Measurements from ENCODE around the gene VWA1.
"Not testable (repeated sequence)": the region's sequence is repeated elsewhere in the genome, so short reads cannot be mapped to it uniquely, and the experiment has no call there.

The VWA1 gene

DNA sequence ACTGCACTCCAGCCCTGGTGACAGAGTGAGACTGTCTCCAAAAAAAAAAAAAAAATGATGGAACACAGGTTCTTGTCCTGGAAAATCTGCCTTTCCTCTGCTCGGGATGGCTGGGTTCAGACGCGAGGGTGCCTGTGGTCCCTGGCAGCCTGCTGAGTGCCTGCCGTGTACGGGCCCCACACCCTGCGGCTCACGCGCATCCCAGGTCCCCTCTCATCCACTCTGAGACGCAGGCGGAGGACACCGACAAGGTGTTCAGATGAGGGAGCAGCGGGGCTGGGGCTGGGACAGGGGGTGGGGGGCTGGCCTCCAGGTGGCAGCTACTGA lies 10.1 kb upstream of the VWA1 start:
- DNase-seq = no peak

GRCh38 chr1:1425753-1426495 lies 9.6 kb upstream of the VWA1 start:
- DNase-seq = no peak

DNA sequence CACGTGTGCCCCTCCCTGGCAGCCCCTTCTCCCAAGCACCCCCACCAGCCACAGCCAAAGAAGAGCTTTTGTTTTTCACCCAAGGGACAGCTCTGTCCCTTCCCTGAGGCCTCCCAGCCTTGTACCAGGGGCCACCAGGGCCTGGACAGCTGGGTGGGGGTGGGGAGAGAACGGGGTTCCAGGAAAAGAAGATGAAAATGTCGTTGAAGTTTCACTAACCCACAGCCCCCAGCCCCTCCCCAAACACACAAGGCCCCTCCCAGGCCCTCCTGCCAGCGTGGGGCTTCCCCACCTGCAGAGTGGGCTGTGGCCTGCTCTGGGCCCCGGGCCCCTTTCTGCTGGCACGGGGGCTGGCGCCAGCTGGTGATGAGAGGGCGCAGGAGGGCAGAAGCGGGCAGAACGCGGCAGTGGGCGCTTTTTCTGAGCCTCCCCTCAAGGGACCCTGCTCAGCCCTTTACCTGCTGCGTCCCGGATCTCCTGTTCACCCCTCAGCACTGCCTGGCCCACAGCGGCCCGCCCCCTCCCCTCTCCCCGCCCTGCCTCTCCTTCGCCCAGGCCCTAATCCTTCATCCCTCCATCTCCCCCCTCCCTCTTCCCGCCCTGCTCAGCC lies 8.9 kb upstream of the VWA1 start:
- no peak for DNase-seq

- no peak for DNase-seq
Observed at GRCh38 chr1:1427106-1427819, 8.2 kb upstream of the VWA1 start.

GRCh38 chr1:1427820-1428148 lies 7.7 kb upstream of the VWA1 start:
- no peak for DNase-seq

GRCh38 chr1:1428174-1428573 lies 7.3 kb upstream of the VWA1 start:
- no peak for DNase-seq

DNA sequence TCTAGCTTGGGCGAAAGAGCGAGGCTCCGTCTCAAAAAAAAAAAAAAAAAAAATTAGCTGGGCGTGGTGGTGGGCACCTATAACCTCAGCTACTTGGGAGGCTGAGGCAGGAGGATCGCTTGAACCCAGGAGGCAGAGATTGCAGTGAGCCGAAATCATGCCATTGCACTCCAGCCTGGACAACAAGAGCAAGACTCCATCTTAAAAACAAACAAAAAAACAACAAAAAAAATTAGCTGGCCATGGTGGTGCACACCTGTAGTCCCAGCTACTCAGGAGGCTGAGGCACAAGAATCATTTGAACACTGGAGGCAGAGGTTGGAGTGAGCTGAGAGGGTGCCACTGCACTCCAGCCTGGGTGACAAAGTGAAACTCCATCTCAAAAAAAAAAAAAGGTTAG lies 6.5 kb upstream of the VWA1 start:
- not testable (repeated sequence) for DNase-seq

- DNase-seq = no peak
Observed at GRCh38 chr1:1429671-1430073, 5.8 kb upstream of the VWA1 start.

- peak; percentile 75 for DNase-seq
Observed at GRCh38 chr1:1430114-1430982, 5.1 kb upstream of the VWA1 start.

DNA sequence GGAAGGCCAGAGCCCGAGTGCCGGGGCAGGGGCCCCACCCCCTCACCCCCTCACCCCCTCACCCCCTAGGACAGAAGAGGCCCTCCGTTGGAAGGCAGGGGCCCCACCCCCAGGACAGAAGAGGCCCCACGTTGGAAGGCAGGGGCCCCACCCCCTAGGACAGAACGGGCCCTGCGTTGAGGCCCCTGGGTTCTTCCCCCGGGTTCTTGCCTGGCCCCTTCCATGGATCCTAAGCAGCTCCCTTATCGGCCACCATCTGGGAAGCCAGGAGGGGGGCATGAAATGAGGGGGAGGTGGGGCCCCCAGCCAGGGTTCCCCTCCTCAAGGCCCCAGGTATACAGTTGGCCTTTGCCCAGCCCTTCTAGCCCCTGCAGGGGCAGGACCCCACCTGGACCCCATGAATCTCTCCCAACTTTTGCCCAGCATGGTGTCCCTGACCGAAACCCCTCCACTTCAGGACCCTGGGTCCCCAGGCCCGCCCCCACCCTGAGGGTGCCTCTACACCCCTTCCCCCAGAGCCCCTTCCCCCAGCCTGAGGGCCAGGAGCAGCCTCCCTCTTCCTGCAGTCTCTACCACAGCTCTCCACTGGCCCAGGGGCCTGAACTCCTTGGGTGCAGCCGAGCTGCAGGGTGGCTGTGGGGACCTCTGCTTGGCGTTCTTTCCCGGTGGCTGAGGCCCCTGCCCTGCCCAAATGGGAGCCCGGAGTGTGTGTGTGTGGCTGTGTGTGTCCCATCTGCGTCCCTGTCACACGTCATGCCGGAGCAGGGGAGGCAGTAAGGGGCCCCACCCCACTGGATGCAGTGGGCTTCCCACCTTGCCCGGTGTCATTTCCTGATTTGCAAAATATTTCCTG lies 4.3 kb upstream of the VWA1 start:
- DNase-seq = no peak

DNA sequence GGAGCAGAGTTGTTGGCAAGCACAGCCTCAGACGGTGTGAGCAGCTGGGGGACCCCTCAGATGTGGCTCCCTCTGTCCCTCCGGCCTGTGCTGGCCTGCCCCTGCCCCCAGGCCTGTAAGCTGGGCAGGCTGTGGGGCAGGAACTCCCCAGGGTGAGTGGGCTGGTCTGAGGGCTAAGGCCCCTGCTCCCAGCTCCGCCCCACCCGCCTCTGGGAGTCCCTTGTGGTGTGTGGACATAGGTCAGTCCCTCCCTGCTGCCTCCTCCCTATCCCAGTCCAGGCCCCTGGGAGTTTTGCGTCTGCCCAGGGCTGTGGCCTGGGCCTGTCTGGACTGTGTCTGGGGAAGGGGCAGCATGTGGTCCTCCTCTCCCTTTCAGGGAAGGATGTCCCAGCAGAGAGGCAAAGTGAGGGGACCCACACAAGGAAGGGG lies 3.6 kb upstream of the VWA1 start:
- no peak for DNase-seq

- peak; percentile 82 for DNase-seq
Observed at GRCh38 chr1:1432274-1432950, 3.1 kb upstream of the VWA1 start.

- DNase-seq = peak; percentile 78
Observed at GRCh38 chr1:1432951-1433803, 2.3 kb upstream of the VWA1 start.

DNA sequence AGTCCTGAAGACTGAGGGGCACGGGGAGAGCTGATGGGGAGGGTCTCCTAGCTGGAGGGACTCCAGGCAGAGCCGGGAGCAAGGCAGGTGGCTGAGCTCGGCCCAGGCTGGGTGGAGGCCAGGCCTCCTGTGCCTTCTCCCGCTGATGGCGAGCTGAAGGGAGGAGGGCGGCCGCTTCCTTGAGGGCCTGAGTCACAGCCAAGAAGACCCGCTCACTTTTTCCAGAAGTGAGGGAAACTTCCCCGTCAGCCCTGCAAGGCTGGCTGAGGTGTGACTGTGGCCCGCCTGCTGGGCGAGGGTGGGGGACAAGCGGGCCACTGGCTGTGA lies 1.7 kb upstream of the VWA1 start:
- DNase-seq = no peak

GRCh38 chr1:1434131-1434823 lies 1.2 kb upstream of the VWA1 start:
- peak; percentile 54 for DNase-seq

DNA sequence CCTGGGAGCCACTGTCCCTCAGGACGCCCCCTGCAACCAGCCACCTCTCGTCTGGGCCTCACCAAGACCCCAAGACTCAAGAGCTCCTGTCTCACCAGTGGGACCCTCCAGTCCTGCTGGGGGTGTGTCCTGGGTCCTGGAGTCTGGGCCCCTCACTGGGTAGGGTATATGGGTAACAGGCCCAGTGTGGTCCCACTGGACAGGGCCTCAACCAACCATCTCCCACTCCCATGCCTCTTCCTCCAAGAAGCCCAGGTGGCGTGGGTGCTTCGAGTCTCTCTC lies 725 bp upstream of the VWA1 start:
- no peak for DNase-seq

DNA sequence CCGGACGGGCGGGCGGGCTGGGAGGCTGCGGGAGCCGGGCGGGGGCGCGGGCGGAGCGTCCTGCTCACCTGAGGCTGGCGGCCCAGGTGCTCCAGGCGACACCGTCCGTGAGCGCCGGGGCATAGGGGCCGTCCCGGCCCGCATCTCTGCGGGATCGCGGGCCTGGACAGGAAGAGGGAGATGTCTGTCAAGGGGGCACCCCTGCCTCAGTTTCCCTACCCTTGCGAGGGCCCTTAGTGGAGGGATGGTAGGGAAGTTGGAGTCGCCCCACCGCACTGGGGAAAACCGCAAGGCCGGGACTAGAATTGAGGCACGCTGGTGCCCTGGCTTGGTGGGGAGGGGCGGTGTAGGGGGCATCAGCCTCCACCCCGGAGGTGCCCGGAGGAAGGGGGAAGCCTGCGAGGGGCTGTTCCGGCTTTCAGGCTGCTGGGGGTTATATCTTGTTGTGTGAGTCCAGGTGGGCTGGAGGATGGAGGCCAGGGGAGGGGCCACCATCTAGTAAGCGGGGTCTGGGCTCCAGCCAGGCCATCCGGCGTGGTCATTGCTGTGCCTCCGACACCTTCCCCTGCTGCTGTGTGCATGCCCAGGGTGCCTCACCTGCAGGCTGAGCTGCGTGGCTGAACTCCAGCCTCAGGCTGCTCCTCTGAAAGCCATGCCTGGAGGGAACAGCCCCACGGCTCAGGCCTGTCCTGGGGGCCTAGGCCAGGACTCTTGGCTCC lies 580 bp downstream of the VWA1 start:
- no peak for DNase-seq

GRCh38 chr1:1436630-1437032 lies 1.1 kb downstream of the VWA1 start:
- DNase-seq = no peak

GRCh38 chr1:1437033-1437903 lies 1.8 kb downstream of the VWA1 start:
- no peak for DNase-seq
